Subcutaneous abdominal adipose tissue (tissue), 5 donors: Measurements from ENCODE around the gene GALR3.
A peak's percentile ranks its signal among the peaks of the same experiment; 100 is the strongest.

Experiments used
- H3K27ac ChIP-seq: one replicate; pipeline ENCODE4 v1.7.0; 2013; ENCODE audit warnings: low read depth, mild to moderate bottlenecking, inconsistent platforms, low read length, moderate library complexity
- H3K27me3 ChIP-seq, 5 donors: one replicate each; pipeline ENCODE4 v1.7.0; 2013; ENCODE audit warnings: low read length in 5 of 5, inconsistent platforms in 1 of 5; ENCODE audit not compliant: control insufficient read depth in 5 of 5, insufficient read depth in 4 of 5
- H3K36me3 ChIP-seq, 5 donors: one replicate each; pipeline ENCODE4 v1.7.0; 2013; ENCODE audit warnings: low read length in 5 of 5; ENCODE audit not compliant: control insufficient read depth in 5 of 5, insufficient read depth in 5 of 5
- H3K4me1 ChIP-seq, 5 donors: one replicate each; pipeline ENCODE4 v1.7.0; 2013; ENCODE audit warnings: low read length in 5 of 5, mild to moderate bottlenecking in 3 of 5, moderate library complexity in 1 of 5; ENCODE audit not compliant: control insufficient read depth in 5 of 5, insufficient read depth in 5 of 5
- H3K4me3 ChIP-seq, 5 donors: one replicate each; pipeline ENCODE4 v1.7.0; 2013; ENCODE audit warnings: low read length in 5 of 5, low read depth in 1 of 5
- H3K9ac ChIP-seq, 5 donors: one replicate each; pipeline ENCODE4 v1.7.0; 2013; ENCODE audit warnings: low read length in 5 of 5, mild to moderate bottlenecking in 4 of 5, moderate library complexity in 3 of 5
- H3K9me3 ChIP-seq, 5 donors: one replicate each; pipeline ENCODE4 v1.7.0; 2013; ENCODE audit warnings: low read length in 5 of 5; ENCODE audit not compliant: control insufficient read depth in 5 of 5
- donor health status: healthy.
- donor health status: healthy.
- donor health status: healthy.
- donor health status: healthy.
- donor health status: healthy.

The GALR3 gene

GRCh38 chr22:37823134-37823985 is at the start of gene GALR3:
Gene GALR3, plus strand, starts transcription at chr22:37823382. Its CDS starts 25 bp downstream, at chr22:37823407.
- H3K9me3 ChIP-seq = no peaks in the 10 kb centered on the region
- no peak within 1 kb of the TSS for H3K9ac ChIP-seq
- no peak within 1 kb of the TSS for H3K27ac ChIP-seq
- H3K27me3 ChIP-seq = peaks cover 26 to 35% (median 31%) of the 10 kb centered on the region in 5 donors
- H3K4me3 ChIP-seq = no peak within 1 kb of the TSS
- H3K36me3 ChIP-seq = peaks cover 0 to 3% (median 0%) of the 10 kb centered on the region in 5 donors
- peaks cover 0 to 26% (median 12%) of the 10 kb centered on the region in 5 donors for H3K4me1 ChIP-seq

GRCh38 chr22:37774728-37775127 is 48.5 kb upstream of the GALR3 start:
- H3K4me1 ChIP-seq = peaks cover 5 to 24% (median 19%) of the 10 kb centered on the region in 5 donors
- H3K36me3 ChIP-seq = peaks cover 0 to 50% (median 41%) of the 10 kb centered on the region in 5 donors
- no peaks in the 10 kb centered on the region for H3K27me3 ChIP-seq
- H3K27ac ChIP-seq = no peak overlapping the region
- no peak overlapping the region for H3K9ac ChIP-seq
- no peaks in the 10 kb centered on the region for H3K9me3 ChIP-seq
- no peak overlapping the region for H3K4me3 ChIP-seq

- H3K9ac ChIP-seq = peak overlapping the region in 1 of 5 donors; percentile 49
- peaks cover 5 to 29% (median 22%) of the 10 kb centered on the region in 5 donors for H3K4me1 ChIP-seq
- H3K27me3 ChIP-seq = no peaks in the 10 kb centered on the region
- no peak overlapping the region for H3K27ac ChIP-seq
- no peaks in the 10 kb centered on the region for H3K9me3 ChIP-seq
- H3K4me3 ChIP-seq = no peak overlapping the region
- peaks cover 0 to 42% (median 39%) of the 10 kb centered on the region in 5 donors for H3K36me3 ChIP-seq
These were observed 47.2 kb upstream of the GALR3 start for GRCh38 chr22:37775785-37776638.

- Histone ChIP-seq H3K36me3 (peaks cover 0 to 36% (median 33%) of the 10 kb centered on the region in 5 donors), H3K4me1 (peaks cover 5 to 29% (median 22%) of the 10 kb centered on the region in 5 donors), H3K27me3 (no peaks in the 10 kb centered on the region), H3K9ac (no peak overlapping the region), H3K4me3 (no peak overlapping the region), H3K9me3 (no peaks in the 10 kb centered on the region), H3K27ac (no peak overlapping the region)
These were observed 46.6 kb upstream of the GALR3 start for GRCh38 chr22:37776639-37777005.

GRCh38 chr22:37777122-37777687 is 46.0 kb upstream of the GALR3 start:
- H3K9me3 ChIP-seq = no peaks in the 10 kb centered on the region
- peaks cover 5 to 29% (median 22%) of the 10 kb centered on the region in 5 donors for H3K4me1 ChIP-seq
- peak overlapping the region in 1 of 5 donors; percentile 35 for H3K9ac ChIP-seq
- H3K36me3 ChIP-seq = peaks cover 0 to 30% (median 27%) of the 10 kb centered on the region in 5 donors
- H3K27me3 ChIP-seq = no peaks in the 10 kb centered on the region
- no peak overlapping the region for H3K27ac ChIP-seq
- peak overlapping the region in 1 of 5 donors; percentile 39 for H3K4me3 ChIP-seq

GRCh38 chr22:37778370-37779009 is 44.7 kb upstream of the GALR3 start:
- Histone ChIP-seq H3K27me3 (no peaks in the 10 kb centered on the region), H3K4me3 (no peak overlapping the region), H3K9me3 (no peaks in the 10 kb centered on the region), H3K27ac (no peak overlapping the region), H3K4me1 (peaks cover 5 to 29% (median 22%) of the 10 kb centered on the region in 5 donors), H3K9ac (no peak overlapping the region), H3K36me3 (peaks cover 0 to 17% (median 14%) of the 10 kb centered on the region in 5 donors)

- H3K27ac ChIP-seq = no peak overlapping the region
- no peak overlapping the region for H3K4me3 ChIP-seq
- no peak overlapping the region for H3K9ac ChIP-seq
These were observed 41.6 kb upstream of the GALR3 start for GRCh38 chr22:37781434-37782059.

GRCh38 chr22:37782340-37783168 is 40.6 kb upstream of the GALR3 start:
- H3K27ac ChIP-seq = no peak overlapping the region
- peaks cover 0 to 4% (median 0%) of the 10 kb centered on the region in 5 donors for H3K27me3 ChIP-seq
- peaks cover 0 to 10% (median 7%) of the 10 kb centered on the region in 5 donors for H3K4me1 ChIP-seq
- no peak overlapping the region for H3K4me3 ChIP-seq
- H3K9me3 ChIP-seq = no peaks in the 10 kb centered on the region
- H3K9ac ChIP-seq = no peak overlapping the region
- no peaks in the 10 kb centered on the region for H3K36me3 ChIP-seq

More at GRCh38 chr22:37781434-37782059, 41.6 kb upstream of the GALR3 start:
- Histone ChIP-seq H3K36me3 (no peaks in the 10 kb centered on the region), H3K9me3 (no peaks in the 10 kb centered on the region), H3K4me1 (peaks cover 4 to 20% (median 17%) of the 10 kb centered on the region in 5 donors), H3K27me3 (peaks cover 0 to 4% (median 0%) of the 10 kb centered on the region in 5 donors)
